ENCODE data around the gene TOX3. TPM values are rescaled to one million over a fixed set of nuclear protein-coding genes. Genes with fewer than 3 reads are reported as not detected.

TOX3 gene
- total and polyA plus RNA-seq, 10 of the 15 experiments (the other 5 are each of a cell fraction or from before 2014, with no cell fraction given), result not detected

GRCh38 chr16:52581530-52581929 is 34.6 kb upstream of the TOX3 start:
- TF ChIP-seq SMC3 (IDR thresholded peaks at IDR 0.05; ENCODE audit: borderline replicate concordance, low read length) (no peak), CTCF (IDR thresholded peaks at IDR 0.05 in 2 of 3, conservative IDR thresholded peaks at IDR 0.05 in 1 of 3; ENCODE audit: control insufficient read depth in 2 of 3, extremely low read depth in 1 of 3, insufficient read depth in 1 of 3, low read depth in 3 of 3, low read length in 3 of 3) (peak in 1 of 3 experiments; percentile 12; a peak in 1 of 6 replicates)
- Histone ChIP-seq H3K4me3 (no peak overlapping the region), H3K27ac (ENCODE audit: control insufficient read depth, insufficient read depth) (no peak overlapping the region), H3K36me3 (ENCODE audit: control insufficient read depth in 2 of 2, insufficient read depth in 2 of 2, low read length in 1 of 2) (no peaks in the 10 kb centered on the region), H3K9me3 (replicated peaks; ENCODE audit: control insufficient read depth, insufficient read depth, low read length) (no peaks in the 10 kb centered on the region), H3K79me2 (ENCODE audit: control insufficient read depth, insufficient read depth, low read length) (no peaks in the 10 kb centered on the region), H3K4me2 (ENCODE audit: control insufficient read depth, insufficient read depth) (no peak overlapping the region), H3K4me1 (ENCODE audit: control insufficient read depth, insufficient read depth, low read length) (no peaks in the 10 kb centered on the region), H2AFZ (ENCODE audit: control insufficient read depth, low read depth, low read length) (no peak overlapping the region), H4K20me1 (ENCODE audit: control insufficient read depth, insufficient read depth) (no peaks in the 10 kb centered on the region), H3K27me3 (replicated peaks in 1 of 2; ENCODE audit: control insufficient read depth in 2 of 2, insufficient read depth in 2 of 2, low read length in 1 of 2) (no peaks in the 10 kb centered on the region), H3K9ac (ENCODE audit: control insufficient read depth, insufficient read depth, low read length) (no peak overlapping the region)
- SMC1A ChIA-PET (ENCODE audit: uncharacterized antibody, unreplicated experiment), result no interaction called here
- in situ Hi-C loops (cut with MboI) (no loop called here), intact Hi-C loops (cut with micrococcal nuclease; ENCODE audit: unreplicated experiment) (no loop called here)
- DNase-seq (ENCODE audit: low read depth, low spot score) (no peak), FAIRE-seq (no peak), ATAC-seq (no peak)
- no TSS peak for BruUV-seq (replicated peaks)
- CTCF ChIA-PET, result interaction anchor here (1.0 kb wide), 1 partner anchor 10 kb away, joined by 3 read pairs; no protein-coding TSS in a partner anchor
- POLR2A ChIA-PET, result interaction anchor here (0.6 kb wide), 1 partner anchor 96 kb away, joined by 3 read pairs; no protein-coding TSS in a partner anchor
- 35% methylated on average over 4 of the region's 4 CpGs for WGBS (ENCODE audit: insufficient coverage, insufficient replicate concordance, low lambda C conversion rate, missing lambda C conversion rate)
- RAD21 ChIA-PET (ENCODE audit: unreplicated experiment), result no interaction called here

GRCh38 chr16:52580488-52580887 is 33.5 kb upstream of the TOX3 start:
- WGBS (ENCODE audit: insufficient coverage, insufficient replicate concordance, low lambda C conversion rate, missing lambda C conversion rate), result 8% methylated on average over 3 of the region's 3 CpGs
- no peak overlapping the region for H2AFZ ChIP-seq (ENCODE audit: control insufficient read depth, low read depth, low read length)
- FAIRE-seq (no peak), ATAC-seq (no peak), DNase-seq (ENCODE audit: low read depth, low spot score) (no peak)
- no peaks in the 10 kb centered on the region for H3K36me3 ChIP-seq (ENCODE audit: control insufficient read depth in 2 of 2, insufficient read depth in 2 of 2, low read length in 1 of 2)
- no peak overlapping the region for H3K9ac ChIP-seq (ENCODE audit: control insufficient read depth, insufficient read depth, low read length)
- no peaks in the 10 kb centered on the region for H3K4me1 ChIP-seq (ENCODE audit: control insufficient read depth, insufficient read depth, low read length)
- SMC1A ChIA-PET (ENCODE audit: uncharacterized antibody, unreplicated experiment), result no interaction called here
- H3K9me3 ChIP-seq (replicated peaks; ENCODE audit: control insufficient read depth, insufficient read depth, low read length), result no peaks in the 10 kb centered on the region
- in situ Hi-C loops (cut with MboI), result no loop called here
- no peak overlapping the region for H3K4me2 ChIP-seq (ENCODE audit: control insufficient read depth, insufficient read depth)
- intact Hi-C loops (cut with micrococcal nuclease; ENCODE audit: unreplicated experiment), result no loop called here
- H3K27me3 ChIP-seq (replicated peaks in 1 of 2; ENCODE audit: control insufficient read depth in 2 of 2, insufficient read depth in 2 of 2, low read length in 1 of 2), result no peaks in the 10 kb centered on the region
- H3K79me2 ChIP-seq (ENCODE audit: control insufficient read depth, insufficient read depth, low read length), result no peaks in the 10 kb centered on the region
- RAD21 ChIA-PET (ENCODE audit: unreplicated experiment), result no interaction called here
- no TSS peak for BruUV-seq (replicated peaks)
- H3K4me3 ChIP-seq, result no peak overlapping the region
- no peak overlapping the region for H3K27ac ChIP-seq (ENCODE audit: control insufficient read depth, insufficient read depth)
- POLR2A ChIA-PET, result no interaction called here
- H4K20me1 ChIP-seq (ENCODE audit: control insufficient read depth, insufficient read depth), result no peaks in the 10 kb centered on the region
- CTCF ChIA-PET, result no interaction called here
- TF ChIP-seq SREBF1 (IDR thresholded peaks at IDR 0.05; ENCODE audit: low read length) (no peak), BRCA1 (IDR thresholded peaks at IDR 0.05; ENCODE audit: low read depth, low read length) (no peak), RAD51 (IDR thresholded peaks at IDR 0.05) (no peak), KAT2A (conservative IDR thresholded peaks at IDR 0.05; ENCODE audit: control insufficient read depth, low read depth, low read length) (no peak), TCF7 (IDR thresholded peaks at IDR 0.05; ENCODE audit: borderline replicate concordance) (no peak), GATAD2B (conservative IDR thresholded peaks at IDR 0.05; ENCODE audit: low read depth) (no peak), PBX3 (IDR thresholded peaks at IDR 0.05; ENCODE audit: insufficient replicate concordance, low read depth, low read length) (no peak), STAT3 (IDR thresholded peaks at IDR 0.05; ENCODE audit: low read depth, low read length) (no peak), MEF2B (IDR thresholded peaks at IDR 0.05; ENCODE audit: partially characterized antibody, poor library complexity, severe bottlenecking) (no peak), SUPT20H (IDR thresholded peaks at IDR 0.05; ENCODE audit: borderline replicate concordance, control insufficient read depth, low read depth, low read length) (no peak), ZNF384 (IDR thresholded peaks at IDR 0.05; ENCODE audit: borderline replicate concordance, low read depth, low read length) (no peak), MAX (IDR thresholded peaks at IDR 0.05; ENCODE audit: low read depth, low read length) (no peak)
